Measurements from ENCODE around the gene PKMYT1. TPM values are rescaled to one million over a fixed set of nuclear protein-coding genes. Genes with fewer than 3 reads are reported as not detected.

PKMYT1 gene
- total and polyA plus RNA-seq, 9 of the 15 experiments (the other 6 are each of a cell fraction or from before 2014, with no cell fraction given) = 8.7 to 201 (median 37.8) TPM

DNA sequence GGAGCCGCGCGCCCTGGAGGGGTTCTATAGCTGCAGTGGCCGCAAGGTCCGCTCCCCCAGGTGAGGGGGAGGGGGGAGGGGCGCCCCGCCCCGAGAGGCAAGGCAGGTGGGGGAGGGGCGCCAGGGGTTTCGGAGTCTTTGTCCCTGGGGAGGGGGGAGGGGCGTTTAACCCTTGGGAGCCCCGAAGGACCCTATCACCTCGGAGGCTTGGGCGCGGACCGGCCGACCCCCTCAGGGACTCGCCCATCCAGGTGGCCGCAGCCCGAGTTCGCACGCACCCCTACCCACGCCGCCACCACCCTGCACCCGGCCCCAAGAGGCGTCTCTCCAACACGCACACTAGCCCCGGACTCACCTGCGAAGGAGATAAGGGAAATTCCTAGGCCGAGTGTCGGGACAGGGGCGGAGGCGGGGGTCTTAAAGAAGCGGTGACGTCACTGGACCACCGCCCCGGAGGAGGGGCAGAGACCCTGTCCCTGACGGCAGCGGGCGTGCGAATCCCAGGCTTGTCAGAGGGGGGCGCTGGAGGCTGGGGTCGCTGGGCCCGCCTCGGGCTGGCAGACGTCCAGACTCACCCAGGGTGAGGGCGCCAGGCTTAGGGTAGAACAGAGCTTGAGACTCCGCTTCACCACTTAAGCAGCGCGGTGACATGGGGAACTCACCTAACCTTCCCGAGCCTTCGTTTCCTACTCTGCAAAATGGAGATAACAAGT lies 37.7 kb upstream of the PKMYT1 start, which contains the start of gene CLDN6 (continued):
- TF ChIP-seq CREB3 (tag; conservative IDR thresholded peaks at IDR 0.05; ENCODE audit: low read depth) (no peak), TCF3 (CRISPR knock-in tag; IDR thresholded peaks at IDR 0.05) (no peak), ZNF134 (CRISPR knock-in tag; conservative IDR thresholded peaks at IDR 0.05) (no peak), HINFP (tag; conservative IDR thresholded peaks at IDR 0.05; ENCODE audit: low read depth) (no peak), KAT7 (CRISPR knock-in tag; IDR thresholded peaks at IDR 0.05; ENCODE audit: borderline replicate concordance) (no peak), ATF1 (CRISPR knock-in tag; IDR thresholded peaks at IDR 0.05) (no peak), ATF1 (tag; IDR thresholded peaks at IDR 0.05) (peak; percentile 85), PTTG1 (tag; IDR thresholded peaks at IDR 0.05; ENCODE audit: low read depth) (no peak), STAT5B (CRISPR knock-in tag; IDR thresholded peaks at IDR 0.05) (no peak), JUND (IDR thresholded peaks at IDR 0.05; ENCODE audit: borderline replicate concordance, low read depth, low read length) (peak; percentile 74), JUND (tag; IDR thresholded peaks at IDR 0.05; ENCODE audit: borderline replicate concordance, low read depth, low read length) (no peak), SRSF9 (IDR thresholded peaks at IDR 0.05; ENCODE audit: borderline replicate concordance, low read depth, low read length) (no peak), ZNF12 (CRISPR knock-in tag; IDR thresholded peaks at IDR 0.05) (no peak), MTA3 (IDR thresholded peaks at IDR 0.05; ENCODE audit: borderline replicate concordance) (peak; percentile 62; the same call in 1 of the 2 replicates), NR4A1 (CRISPR knock-in tag; IDR thresholded peaks at IDR 0.05) (no peak), NR4A1 (tag; IDR thresholded peaks at IDR 0.05) (no peak), KDM1A (IDR thresholded peaks at IDR 0.05) (no peak), CLOCK (CRISPR knock-in tag; IDR thresholded peaks at IDR 0.05; ENCODE audit: borderline replicate concordance) (no peak), MAZ (CRISPR knock-in tag; conservative IDR thresholded peaks at IDR 0.05 in 1 of 2, IDR thresholded peaks at IDR 0.05 in 1 of 2) (peak in 1 of 2 experiments; percentile 43; a peak in 1 of 4 replicates)
- TF ChIP-seq, protein P1, sequence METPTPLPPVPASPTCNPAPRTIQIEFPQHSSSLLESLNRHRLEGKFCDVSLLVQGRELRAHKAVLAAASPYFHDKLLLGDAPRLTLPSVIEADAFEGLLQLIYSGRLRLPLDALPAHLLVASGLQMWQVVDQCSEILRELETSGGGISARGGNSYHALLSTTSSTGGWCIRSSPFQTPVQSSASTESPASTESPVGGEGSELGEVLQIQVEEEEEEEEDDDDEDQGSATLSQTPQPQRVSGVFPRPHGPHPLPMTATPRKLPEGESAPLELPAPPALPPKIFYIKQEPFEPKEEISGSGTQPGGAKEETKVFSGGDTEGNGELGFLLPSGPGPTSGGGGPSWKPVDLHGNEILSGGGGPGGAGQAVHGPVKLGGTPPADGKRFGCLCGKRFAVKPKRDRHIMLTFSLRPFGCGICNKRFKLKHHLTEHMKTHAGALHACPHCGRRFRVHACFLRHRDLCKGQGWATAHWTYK (CRISPR knock-in tag; IDR thresholded peaks at IDR 0.05) = no peak
